GM21717 (cell line): Measurements from ENCODE around the gene PIGQ.

ENCODE experiments used
- ATAC-seq: cut with Tn5 transposase; IDR thresholded peaks from one replicate; pipeline ENCODE4 v1.9.1; 2021; ENCODE audit warnings: mild to moderate bottlenecking, moderate library complexity; ENCODE audit not compliant: unreplicated experiment

PIGQ gene

GRCh38 chr16:566475-567372 lies 3.0 kb upstream of the PIGQ start, which contains the start of gene NHLRC4:
Gene NHLRC4, plus strand, starts transcription at chr16:567005. Its CDS starts 1,043 bp downstream, at chr16:568048.
- ATAC-seq: no peak

- no peak for ATAC-seq
Observed at GRCh38 chr16:567373-568256, 2.2 kb upstream of the PIGQ start.

GRCh38 chr16:568401-569258 lies 1.1 kb upstream of the PIGQ start:
- no peak for ATAC-seq

- no peak for ATAC-seq
Observed at GRCh38 chr16:572865-573650, 3.3 kb downstream of the PIGQ start.

- ATAC-seq: no peak
Observed at GRCh38 chr16:574021-574760, 4.4 kb downstream of the PIGQ start.

- no peak for ATAC-seq
Observed at GRCh38 chr16:575354-576196, 5.8 kb downstream of the PIGQ start.

- no peak for ATAC-seq
Observed at GRCh38 chr16:576197-576822, 6.5 kb downstream of the PIGQ start.

GRCh38 chr16:576823-577201 lies 7.0 kb downstream of the PIGQ start:
- ATAC-seq: no peak

- no peak for ATAC-seq
Observed at GRCh38 chr16:577796-578195, 8.0 kb downstream of the PIGQ start.

- ATAC-seq: no peak
Observed at GRCh38 chr16:578232-578869, 8.6 kb downstream of the PIGQ start.

- no peak for ATAC-seq
Observed at GRCh38 chr16:578870-579405, 9.2 kb downstream of the PIGQ start.

- no peak for ATAC-seq
Observed at GRCh38 chr16:580141-580945, 10.6 kb downstream of the PIGQ start.

- ATAC-seq: no peak
Observed at GRCh38 chr16:580946-581498, 11.3 kb downstream of the PIGQ start.

- ATAC-seq: no peak
Observed at GRCh38 chr16:582218-582613, 12.4 kb downstream of the PIGQ start.

GRCh38 chr16:582614-583331 lies 13.0 kb downstream of the PIGQ start:
- ATAC-seq: no peak

- no peak for ATAC-seq
Observed at GRCh38 chr16:583470-583814, 13.7 kb downstream of the PIGQ start.
